ENCODE data around the gene C3orf49.

Gene C3orf49

GRCh38 chr3:63819151-63819398 lies at the start of gene C3orf49:
TSS of gene C3orf49 (plus strand) at chr3:63819299. CDS start at chr3:63819472, 173 bp downstream.
- DNase-seq (ENCODE audit: low spot score), result no peak

- DNase-seq (ENCODE audit: low spot score), result no peak
Observed at GRCh38 chr3:63774781-63775180, 44.3 kb upstream of the C3orf49 start.

- DNase-seq (ENCODE audit: low spot score), result no peak
Observed at GRCh38 chr3:63779227-63779626, 39.9 kb upstream of the C3orf49 start.

GRCh38 chr3:63791974-63792373 lies 27.1 kb upstream of the C3orf49 start:
- DNase-seq (ENCODE audit: low spot score), result no peak

GRCh38 chr3:63795438-63795837 lies 23.7 kb upstream of the C3orf49 start:
- DNase-seq (ENCODE audit: low spot score), result no peak

- DNase-seq (ENCODE audit: low spot score), result no peak
Observed at GRCh38 chr3:63798544-63798943, 20.6 kb upstream of the C3orf49 start.

GRCh38 chr3:63798949-63799348 lies 20.1 kb upstream of the C3orf49 start:
- DNase-seq (ENCODE audit: low spot score), result no peak

- DNase-seq (ENCODE audit: low spot score), result no peak
Observed at GRCh38 chr3:63800097-63800496, 19.0 kb upstream of the C3orf49 start.

- no peak for DNase-seq (ENCODE audit: low spot score)
Observed at GRCh38 chr3:63803911-63804310, 15.2 kb upstream of the C3orf49 start.

- no peak for DNase-seq (ENCODE audit: low spot score)
Observed at GRCh38 chr3:63807961-63808565, 11.0 kb upstream of the C3orf49 start.

- no peak for DNase-seq (ENCODE audit: low spot score)
Observed at GRCh38 chr3:63808633-63809032, 10.5 kb upstream of the C3orf49 start.

GRCh38 chr3:63809607-63810006 lies 9.5 kb upstream of the C3orf49 start:
- DNase-seq (ENCODE audit: low spot score), result no peak

GRCh38 chr3:63814237-63814636 lies 4.9 kb upstream of the C3orf49 start:
- DNase-seq (ENCODE audit: low spot score), result no peak

GRCh38 chr3:63817225-63817624 lies 1.9 kb upstream of the C3orf49 start:
- no peak for DNase-seq (ENCODE audit: low spot score)

GRCh38 chr3:63818282-63819150 lies 583 bp upstream of the C3orf49 start:
- peak; percentile 58 for DNase-seq (ENCODE audit: low spot score)

- no peak for DNase-seq (ENCODE audit: low spot score)
Observed at GRCh38 chr3:63824309-63824708, 5.2 kb downstream of the C3orf49 start.

- DNase-seq (ENCODE audit: low spot score), result no peak
Observed at GRCh38 chr3:63830526-63830925, 11.4 kb downstream of the C3orf49 start.

- no peak for DNase-seq (ENCODE audit: low spot score)
Observed at GRCh38 chr3:63832395-63832794, 13.3 kb downstream of the C3orf49 start.

GRCh38 chr3:63841704-63842103 lies 22.6 kb downstream of the C3orf49 start:
- no peak for DNase-seq (ENCODE audit: low spot score)

- no peak for DNase-seq (ENCODE audit: low spot score)
Observed at GRCh38 chr3:63842127-63842526, 23.0 kb downstream of the C3orf49 start.

- no peak for DNase-seq (ENCODE audit: low spot score)
Observed at GRCh38 chr3:63845215-63845614, 26.1 kb downstream of the C3orf49 start.

GRCh38 chr3:63847718-63848450 lies 28.8 kb downstream of the C3orf49 start:
- no peak for DNase-seq (ENCODE audit: low spot score)

- DNase-seq (ENCODE audit: low spot score), result no peak
Observed at GRCh38 chr3:63849175-63849574, 30.1 kb downstream of the C3orf49 start.
